HG03442 (cell line): ENCODE measurements around the gene ITGA3.

ENCODE experiments used
- ATAC-seq: cut with Tn5 transposase; IDR thresholded peaks from one replicate; pipeline ENCODE4 v1.9.1; 2021; ENCODE audit warnings: mild to moderate bottlenecking, moderate library complexity; ENCODE audit not compliant: unreplicated experiment

ITGA3 gene

DNA sequence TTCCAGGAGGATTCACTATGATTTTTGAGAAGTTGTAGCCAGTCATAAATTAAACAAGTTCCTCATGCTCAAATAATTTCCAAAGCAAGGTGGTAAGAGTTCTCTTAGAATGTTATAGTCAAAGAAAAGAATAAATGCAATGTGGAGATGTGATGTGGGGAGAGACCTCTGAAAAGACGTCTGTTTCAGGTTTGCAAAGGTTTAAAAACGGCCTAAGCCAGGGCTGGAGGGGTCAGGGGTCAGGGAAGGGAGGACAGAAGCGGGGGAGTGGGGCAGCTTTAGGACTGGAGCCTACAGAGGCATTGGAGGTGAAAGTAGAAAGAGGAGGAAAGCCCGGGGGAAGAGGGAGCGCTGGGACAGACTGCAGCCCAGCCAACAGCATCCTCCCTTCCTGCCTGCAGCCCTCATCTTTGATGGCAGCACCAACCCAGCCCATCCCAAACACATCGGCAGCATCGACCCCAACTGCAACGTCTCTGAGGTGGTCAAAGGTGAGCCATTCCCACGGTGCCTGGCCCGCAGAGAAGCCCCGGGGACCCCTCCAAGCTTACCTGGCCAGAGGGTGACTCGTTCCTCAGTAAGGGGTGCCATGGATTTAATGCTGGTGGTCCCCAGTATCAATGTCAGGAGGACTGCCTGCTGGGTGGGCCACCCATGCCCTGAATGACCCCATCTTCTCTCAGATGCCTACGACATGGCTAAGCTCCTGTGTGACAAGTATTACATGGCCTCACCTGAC is 50.7 kb downstream of the ITGA3 start:
- no peak for ATAC-seq

- ATAC-seq: no peak
These were observed 52.0 kb downstream of the ITGA3 start for GRCh38 chr17:50107790-50108414.

DNA sequence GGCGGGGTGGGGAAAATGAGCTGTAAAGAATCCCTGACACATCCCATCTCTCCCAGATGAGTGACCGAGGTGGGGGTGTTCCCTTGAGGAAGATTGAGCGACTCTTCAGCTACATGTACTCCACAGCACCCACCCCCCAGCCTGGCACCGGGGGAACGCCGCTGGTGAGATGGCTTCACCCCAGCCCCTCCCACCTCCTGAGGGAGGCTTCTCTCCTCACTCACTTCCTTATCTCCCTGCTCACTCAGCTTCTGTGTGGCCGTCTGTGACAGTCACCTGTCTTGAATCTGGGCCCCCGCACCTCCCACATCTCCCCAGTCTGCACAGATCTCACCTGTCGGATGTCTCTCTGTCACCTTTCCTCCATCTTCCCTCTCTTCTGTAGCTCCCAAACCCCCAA is 52.6 kb downstream of the ITGA3 start:
- no peak for ATAC-seq

DNA sequence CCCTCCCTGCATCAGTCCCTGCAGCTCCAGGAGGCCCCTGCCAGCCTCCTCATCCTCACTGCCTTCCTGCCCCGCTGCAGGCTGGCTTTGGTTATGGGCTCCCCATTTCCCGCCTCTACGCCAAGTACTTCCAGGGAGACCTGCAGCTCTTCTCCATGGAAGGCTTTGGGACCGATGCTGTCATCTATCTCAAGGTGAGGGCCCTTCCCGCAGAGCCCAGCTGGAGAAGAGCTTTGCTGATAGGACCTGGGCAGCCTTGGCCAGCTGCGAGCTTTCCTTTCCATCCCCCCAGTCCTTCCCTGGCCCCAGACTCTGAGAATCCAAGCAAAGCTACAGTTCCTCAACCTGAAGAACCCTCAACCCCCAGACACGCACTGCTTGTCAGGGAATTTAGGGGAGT is 53.3 kb downstream of the ITGA3 start:
- no peak for ATAC-seq

DNA sequence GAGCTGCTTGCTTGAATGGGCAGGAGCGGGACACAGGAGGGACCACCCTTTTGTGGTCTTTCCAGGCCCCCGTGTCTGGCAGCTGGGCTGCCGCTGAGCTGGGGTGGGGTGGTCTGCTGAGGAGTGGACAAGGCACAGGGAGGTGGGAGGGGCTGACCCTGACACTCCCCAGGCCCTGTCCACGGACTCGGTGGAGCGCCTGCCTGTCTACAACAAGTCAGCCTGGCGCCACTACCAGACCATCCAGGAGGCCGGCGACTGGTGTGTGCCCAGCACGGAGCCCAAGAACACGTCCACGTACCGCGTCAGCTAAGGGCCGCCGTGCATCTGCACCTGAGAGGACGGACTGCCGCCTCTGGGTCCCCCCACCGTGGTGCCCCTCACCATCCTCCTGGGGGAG is 53.9 kb downstream of the ITGA3 start:
- no peak for ATAC-seq

DNA sequence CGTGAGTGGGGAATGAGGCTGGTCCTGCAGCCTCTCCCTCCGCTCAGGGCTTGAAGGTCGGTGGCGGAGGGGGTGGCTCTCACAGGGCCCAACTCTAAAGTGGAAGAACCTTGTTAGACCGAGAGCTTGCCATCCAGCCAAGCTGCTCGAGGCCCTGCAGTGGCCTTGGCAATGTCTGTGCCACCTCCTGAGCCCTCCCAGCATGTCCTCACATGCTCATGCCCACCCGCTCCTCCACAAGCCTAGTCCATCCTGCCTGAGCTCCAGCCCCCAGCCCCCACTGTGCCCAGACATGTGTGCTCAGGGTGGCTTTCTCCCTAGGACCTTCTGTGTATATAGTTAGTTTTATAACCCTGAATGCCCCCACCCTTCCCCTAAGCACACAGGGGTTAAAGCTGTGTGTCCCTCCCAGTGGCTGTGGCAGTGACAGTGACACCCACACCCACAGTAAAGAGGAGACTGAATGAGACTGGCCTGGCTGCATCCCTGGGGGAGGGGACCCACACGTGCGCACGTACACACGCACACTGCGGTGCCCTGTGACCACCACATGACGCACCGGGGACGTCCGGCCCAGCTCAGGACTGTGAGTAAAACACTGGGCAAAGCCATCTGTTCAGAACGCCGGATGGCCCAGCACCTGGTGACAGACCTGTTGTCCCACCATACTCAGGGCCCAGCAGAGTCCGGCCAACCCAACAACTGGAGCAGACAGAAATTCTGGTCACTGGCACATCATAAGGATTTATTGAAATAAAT is 54.9 kb downstream of the ITGA3 start:
- ATAC-seq: no peak

- ATAC-seq: no peak
These were observed 56.1 kb downstream of the ITGA3 start for GRCh38 chr17:50111673-50112655.

DNA sequence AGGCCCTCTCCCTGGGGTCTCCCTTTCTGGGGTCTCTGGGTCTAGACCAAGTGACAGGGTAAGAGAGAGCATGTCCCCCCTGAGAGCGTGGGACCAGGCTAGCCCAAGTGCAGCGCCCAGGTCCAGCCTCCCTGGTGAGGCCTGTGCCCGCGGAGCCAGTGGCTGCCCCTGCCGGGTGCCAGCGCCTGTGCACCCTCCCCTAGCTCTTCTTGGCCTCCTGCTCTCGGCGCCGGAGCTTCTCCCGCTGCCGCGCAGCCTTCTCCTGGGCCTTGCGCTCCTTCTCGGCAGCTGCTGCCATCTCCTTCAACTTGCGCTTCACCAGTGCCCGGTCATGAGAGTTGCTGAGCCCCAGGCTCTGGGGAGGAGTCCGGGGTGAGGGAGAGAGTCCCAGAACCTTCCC is 56.8 kb downstream of the ITGA3 start:
- ATAC-seq: no peak

DNA sequence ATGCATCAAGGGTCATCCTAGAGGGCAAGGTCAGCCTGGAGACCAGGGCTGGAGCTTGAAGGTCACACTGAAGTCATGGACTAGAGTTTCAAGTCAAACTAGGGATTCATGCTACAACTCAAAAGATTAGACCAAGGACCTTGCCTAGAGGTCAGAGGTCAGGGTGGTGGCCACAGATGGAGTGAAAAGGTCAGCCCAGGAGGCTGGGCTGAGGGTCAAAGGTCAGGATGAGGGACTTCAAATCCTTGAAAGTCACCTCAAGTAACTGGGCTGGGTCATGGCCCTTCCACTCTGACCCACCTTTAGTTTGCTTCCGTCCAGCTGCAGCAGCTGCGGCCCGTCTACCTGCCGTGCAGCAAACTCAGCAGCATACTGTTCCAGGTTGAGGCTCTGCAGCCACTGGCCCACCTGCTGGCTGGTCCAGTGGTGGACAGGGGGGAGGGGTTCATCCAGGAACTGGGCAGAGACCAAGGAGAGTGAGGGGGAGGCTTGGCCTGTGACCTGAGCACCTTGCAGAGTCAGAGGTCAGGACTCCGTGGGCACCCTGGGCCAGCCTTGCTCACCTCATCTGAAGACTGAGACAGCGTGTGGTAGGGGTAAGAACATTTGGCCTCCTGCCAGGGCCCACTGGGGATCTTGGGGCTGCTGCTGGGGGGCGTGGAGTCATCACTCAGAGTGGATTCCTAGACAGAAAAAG is 57.9 kb downstream of the ITGA3 start:
- ATAC-seq: no peak

GRCh38 chr17:50114401-50114800 is 58.5 kb downstream of the ITGA3 start:
- no peak for ATAC-seq

DNA sequence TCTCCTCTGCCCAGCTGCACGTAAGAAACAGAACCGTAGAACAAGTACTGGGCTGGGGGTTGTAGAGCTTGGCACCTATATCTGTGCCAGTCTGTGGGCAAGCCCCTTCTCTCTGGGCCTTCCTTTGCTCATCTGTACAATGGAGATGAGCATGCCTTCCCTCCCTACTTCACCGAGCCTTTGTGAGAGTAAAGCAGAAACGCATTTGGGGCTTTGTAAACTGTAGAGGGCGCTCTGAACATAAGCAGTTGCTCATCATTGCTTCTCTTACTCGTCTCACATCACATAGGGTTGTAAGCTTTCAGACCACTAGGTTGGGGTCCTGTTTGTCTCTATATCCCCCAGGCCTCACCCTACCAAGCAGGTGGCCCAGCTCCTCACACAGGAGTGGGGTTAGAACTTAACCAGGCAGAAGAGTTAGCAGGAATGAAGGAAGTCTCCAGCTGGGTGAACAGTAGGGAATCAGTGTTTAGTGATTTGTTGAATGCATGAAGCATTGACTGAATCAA is 59.0 kb downstream of the ITGA3 start:
- ATAC-seq: no peak

- no peak for ATAC-seq
These were observed 59.8 kb downstream of the ITGA3 start for GRCh38 chr17:50115756-50116155.

GRCh38 chr17:50117202-50118051 is 61.5 kb downstream of the ITGA3 start:
- no peak for ATAC-seq

DNA sequence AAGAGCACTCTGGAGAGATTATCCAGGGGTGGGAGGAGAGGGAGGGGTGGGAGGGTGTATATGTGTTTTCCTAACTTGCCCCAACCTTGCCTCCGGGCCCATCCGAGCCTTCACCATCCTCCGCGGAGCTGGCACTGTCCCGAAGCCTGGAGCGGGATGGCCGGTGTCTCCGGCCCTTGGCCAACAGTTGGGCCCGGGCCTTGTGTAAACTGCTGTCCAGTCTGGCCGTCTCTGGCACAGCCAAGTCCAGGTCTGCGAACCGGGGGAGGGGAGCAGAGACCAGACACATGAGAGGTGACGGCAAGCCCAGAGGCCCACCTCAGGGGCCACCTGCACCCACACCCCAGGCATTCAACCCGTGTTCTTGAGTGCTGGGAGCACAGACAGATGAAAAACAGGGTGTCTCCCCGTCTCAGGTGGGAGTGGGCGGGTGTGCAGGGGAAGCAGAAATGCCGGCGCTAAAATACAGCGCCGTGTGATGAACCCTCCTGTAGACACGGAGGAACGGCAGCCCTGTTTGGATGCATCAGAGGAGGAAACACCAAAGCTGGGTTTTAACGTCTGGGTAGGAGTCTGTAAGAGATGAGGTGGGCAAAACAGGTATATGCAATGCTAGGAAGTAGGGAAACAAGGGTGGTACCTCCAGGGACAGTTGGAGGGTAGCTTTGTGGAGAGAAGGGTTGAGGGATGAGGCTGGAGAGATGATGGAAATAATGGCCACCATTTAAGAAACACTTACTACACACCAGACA is 62.3 kb downstream of the ITGA3 start:
- ATAC-seq: no peak

DNA sequence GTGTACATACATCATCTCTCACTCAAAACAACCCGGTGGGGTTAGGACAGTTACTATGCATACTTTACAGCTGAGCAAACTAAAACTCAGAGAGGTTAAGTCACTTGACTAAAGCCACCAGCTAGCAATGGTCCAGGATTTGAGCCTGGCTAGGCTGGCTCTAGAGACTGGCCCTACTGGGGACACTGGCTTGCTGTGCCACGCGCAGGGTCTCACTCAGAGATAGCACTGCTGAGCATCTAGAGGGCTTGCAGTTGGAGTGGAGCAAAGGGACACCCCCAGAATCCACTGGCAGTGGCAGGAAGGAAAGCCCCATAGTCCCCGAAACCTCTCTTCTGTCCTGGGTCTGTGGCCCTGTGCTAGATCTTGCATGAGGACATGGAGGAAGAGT is 62.9 kb downstream of the ITGA3 start:
- ATAC-seq: no peak

GRCh38 chr17:50120475-50121253 is 64.8 kb downstream of the ITGA3 start:
- no peak for ATAC-seq

DNA sequence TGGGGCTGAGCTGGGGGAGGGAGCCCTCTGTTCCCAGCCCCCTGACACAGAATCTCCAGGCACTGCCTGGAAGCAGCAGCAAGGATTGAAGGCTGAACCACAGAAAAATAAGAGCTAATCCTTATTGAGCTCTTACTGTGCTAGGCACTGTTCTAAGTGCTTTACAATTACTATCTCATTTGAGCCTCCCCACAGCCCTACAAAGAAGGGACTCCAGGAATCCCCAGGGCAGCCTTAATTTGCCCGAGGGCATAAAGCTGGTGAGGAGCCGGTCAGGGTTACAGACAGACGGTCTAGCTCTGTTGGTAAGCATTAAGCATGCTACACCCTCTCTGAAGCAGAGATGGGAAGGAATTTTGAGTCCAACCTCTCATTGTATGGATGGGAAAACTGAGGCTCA is 67.0 kb downstream of the ITGA3 start:
- ATAC-seq: no peak
